K562 (cell line): Measurements from ENCODE around the gene SEPTIN8. TPM values are rescaled to one million over a fixed set of nuclear protein-coding genes. Genes with fewer than 3 reads are reported as not detected.
A peak's percentile ranks its signal among the peaks of the same experiment; 100 is the strongest.

ENCODE experiments used
- ATAC-seq: fragments of 200-7000 bp; cut with Tn5 transposase; 3 replicates; pipeline ENCODE4 v1.9.1; 2020; ENCODE audit warnings: moderate library complexity
- BruUV-seq: library from RNA; stranded (reverse); fragments of 400-500 nt; replicated peaks from 2 replicates; lab custom pipeline; 2021; lab: Mats Ljungman, UMichigan
- CTCF ChIA-PET: fragments of 300-600 bp; formaldehyde crosslinking; extraction: SDS; loops from one replicate; lab custom pipeline; 2021; ENCODE audit warnings: low intra/inter-chr PET ratio; lab: Yijun Ruan, JAX
- POLR2A ChIA-PET: fragments of 300-600, 350-650 bp; sonication (Branson Sonifier 250); formaldehyde crosslinking; extraction: SDS; loops from one replicate; lab custom pipeline; 2021; ENCODE audit warnings: antibody characterized with exemption, inconsistent platforms; lab: Yijun Ruan, JAX
- DNase-seq, 4 experiments: peaks; one replicate each; pipeline versions ENCODE4 v3.0.0 to v3.0.0-alpha.2; 2011 to 2018; ENCODE audit warnings: low spot score in 3 of 4, mixed read lengths in 3 of 4; ENCODE audit errors: extremely low read depth in 1 of 4
- FAIRE-seq: peaks from 2 replicates; lab custom pipeline; 2011; peaks lifted over from hg19 to GRCh38; lab: Jason Lieb, UNC
- H2AFZ ChIP-seq: 2 replicates; pipeline ENCODE4 v1.6.0; 2011; ENCODE audit warnings: low read depth, low read length, control low read depth, inconsistent platforms
- H3K27ac ChIP-seq: fragments of 200-600 bp; 3 replicates; pipeline ENCODE4 v1.8.0; 2011; ENCODE audit warnings: low read depth, mild to moderate bottlenecking, control low read depth, inconsistent platforms, low read length, moderate library complexity, mixed read lengths; ENCODE audit errors: extremely low read depth
- H3K27me3 ChIP-seq, 2 experiments: fragments of 300-600 bp in 1 of 2; 2 replicates in 1 of 2; 3 replicates in 1 of 2; pipeline versions ENCODE4 v1.6.0 to v1.8.0; 2011; ENCODE audit warnings: inconsistent platforms in 2 of 2, low read length in 2 of 2, mild to moderate bottlenecking in 1 of 2, mixed read lengths in 1 of 2, moderate library complexity in 1 of 2; ENCODE audit not compliant: control insufficient read depth in 2 of 2, insufficient read depth in 2 of 2
- H3K36me3 ChIP-seq: fragments of 300-600 bp; 3 replicates; pipeline ENCODE4 v1.8.0; 2011; ENCODE audit warnings: mild to moderate bottlenecking, low read length, inconsistent platforms; ENCODE audit not compliant: control insufficient read depth, insufficient read depth
- H3K4me1 ChIP-seq, 2 experiments: fragments of 200-600 bp in 1 of 2; replicated peaks in 1 of 2; 2 replicates in 1 of 2; 3 replicates in 1 of 2; pipeline versions ENCODE4 v1.5.1 to v1.8.0; 2011; ENCODE audit warnings: inconsistent platforms in 2 of 2, low read length in 2 of 2, mild to moderate bottlenecking in 1 of 2, mixed read lengths in 1 of 2, moderate library complexity in 1 of 2; ENCODE audit not compliant: control insufficient read depth in 2 of 2, insufficient read depth in 2 of 2
- H3K4me2 ChIP-seq: 2 replicates; pipeline ENCODE4 v1.6.1; 2011; ENCODE audit warnings: low read length, control low read depth, inconsistent platforms, mixed read lengths; ENCODE audit not compliant: insufficient read depth
- H3K4me3 ChIP-seq: fragments of 200-600 bp; sonication (generic), shearing (Covaris generic); 2 replicates; pipeline ENCODE4 v1.5.1; 2016; ENCODE audit warnings: control low read depth, inconsistent platforms
- H3K79me2 ChIP-seq: fragments of 200-600 bp; 3 replicates; pipeline ENCODE4 v1.8.0; 2011; ENCODE audit warnings: low read length, inconsistent platforms; ENCODE audit not compliant: control insufficient read depth, insufficient read depth
- H3K9ac ChIP-seq, 2 experiments: 2 replicates each; pipeline versions ENCODE4 v1.6.0 to v1.6.1; 2011; ENCODE audit warnings: low read depth in 2 of 2, low read length in 2 of 2, control low read depth in 1 of 2, inconsistent platforms in 1 of 2, mild to moderate bottlenecking in 1 of 2, mixed read lengths in 1 of 2; ENCODE audit not compliant: insufficient read depth in 1 of 2
- H3K9me1 ChIP-seq: one replicate; pipeline ENCODE4 v1.6.0; 2011; ENCODE audit warnings: inconsistent platforms, mild to moderate bottlenecking, low read length, moderate library complexity; ENCODE audit not compliant: control insufficient read depth, insufficient read depth
- H3K9me3 ChIP-seq: replicated peaks from 2 replicates; pipeline ENCODE4 v1.5.1; 2011; ENCODE audit warnings: low read depth, low read length, inconsistent platforms; ENCODE audit not compliant: control insufficient read depth, insufficient read depth
- H4K20me1 ChIP-seq: replicated peaks from 2 replicates; pipeline ENCODE4 v1.6.1; 2011; ENCODE audit warnings: low read length, inconsistent platforms, mixed read lengths; ENCODE audit not compliant: control insufficient read depth, insufficient read depth
- CBFA2T3 ChIP-seq: fragments of 450-650 bp; IDR thresholded peaks from 2 replicates; pipeline ENCODE4 v1.6.1; 2017
- DACH1 ChIP-seq: fragments of 450-650 bp; IDR thresholded peaks from 2 replicates; pipeline ENCODE4 v1.6.1; 2018; ENCODE audit not compliant: partially characterized antibody
- FUS ChIP-seq: fragments of 200-400 bp; formaldehyde crosslinking; optimal IDR thresholded peaks from 2 replicates; pipeline ENCODE3; 2017; ENCODE audit warnings: low read depth, low read length
- HIVEP1 ChIP-seq: fragments of 250-450 bp; sonication (Bioruptor Pico); IDR thresholded peaks from 2 replicates; pipeline ENCODE4 v1.4.0; 2020; ENCODE audit warnings: mild to moderate bottlenecking
- HOXB6 ChIP-seq: fragments of 250-450 bp; sonication (Bioruptor Pico); IDR thresholded peaks from 2 replicates; pipeline ENCODE4 v1.5.1; 2022; ENCODE audit warnings: mild to moderate bottlenecking, borderline replicate concordance
- MCM7 ChIP-seq, 2 experiments: fragments of 450-650 bp; IDR thresholded peaks; 2 replicates each; pipeline ENCODE4 v1.6.1; 2016 to 2018
- MNT ChIP-seq, 2 experiments: fragments of 450-650 bp; conservative IDR thresholded peaks; 2 replicates each; pipeline ENCODE4 v1.6.1; 2017; ENCODE audit warnings: mild to moderate bottlenecking in 2 of 2, moderate library complexity in 2 of 2
- MXD1 ChIP-seq: fragments of 250-450 bp; sonication (Bioruptor Pico); IDR thresholded peaks from 2 replicates; pipeline ENCODE4 v1.8.0; 2021; ENCODE audit warnings: borderline replicate concordance, mild to moderate bottlenecking, moderate library complexity; ENCODE audit not compliant: poor library complexity, severe bottlenecking
- MYC ChIP-seq, 2 experiments: fragments of 250-450 bp in 1 of 2; sonication (Bioruptor Pico) in 1 of 2; IDR thresholded peaks; 2 replicates each; pipeline versions ENCODE4 v1.5.1 to v1.6.1; 2012 to 2021; ENCODE audit warnings: low read depth in 2 of 2, borderline replicate concordance in 1 of 2, improper control_type of control experiment in 1 of 2, low read length in 1 of 2, mild to moderate bottlenecking in 1 of 2, moderate library complexity in 1 of 2
- NR3C1 ChIP-seq: sonication (generic); formaldehyde crosslinking; IDR thresholded peaks from 2 replicates; pipeline ENCODE4 v1.8.1; 2022; ENCODE audit warnings: missing genetic modification reagents
- RREB1 ChIP-seq: fragments of 250-450 bp; sonication (Bioruptor Pico); IDR thresholded peaks from 2 replicates; pipeline ENCODE4 v1.4.0; 2020
- SMARCA4 ChIP-seq: fragments of 450-650 bp; IDR thresholded peaks from 2 replicates; pipeline ENCODE4 v1.6.1; 2016
- SMARCA5 ChIP-seq: fragments of 450-650 bp; IDR thresholded peaks from 2 replicates; pipeline ENCODE4 v1.6.1; 2016
- SMARCE1 ChIP-seq: fragments of 450-650 bp; IDR thresholded peaks from 2 replicates; pipeline ENCODE4 v1.7.1; 2016; ENCODE audit warnings: mild to moderate bottlenecking
- U2AF1 ChIP-seq: fragments of 200-400 bp; formaldehyde crosslinking; optimal IDR thresholded peaks from 2 replicates; pipeline ENCODE3; 2017; ENCODE audit warnings: mild to moderate bottlenecking, low read depth, low read length, moderate library complexity
- WGBS: fragments of 100-300 bp; shearing (Covaris generic); methylation state at CpG from one replicate; pipeline ENCODE4 v1.1.6; 2016; ENCODE audit warnings: low coverage, mixed read lengths; ENCODE audit not compliant: insufficient coverage; ENCODE audit errors: missing lambda C conversion rate; 5-methylcytosine and 5-hydroxymethylcytosine counted together
- in situ Hi-C: fragments of 300-500 bp; cut with MboI; formaldehyde crosslinking; loops from 4 replicates; pipeline ENCODE4 v1.15.0; 2018; ENCODE audit warnings: inconsistent platforms, mixed read lengths
- intact Hi-C: fragments of 100-400 bp; cut with micrococcal nuclease; formaldehyde crosslinking; loops from 2 replicates; pipeline ENCODE4 v1.14.2; 2022
- polyA plus RNA-seq, 8 experiments: library from polyadenylated mRNA; depleted of rRNA in 4 of 8; stranded (reverse) in 5 of 8; unstranded in 3 of 8; fragments of >200 nt; fragmentation: Nextera tagmentation in 2 of 8; fragmentation: Illumina TruSeq in 1 of 8; extraction: Ambion mirVana in 2 of 8; extraction: Trizol in 1 of 8; gene quantifications; 2 replicates each; pipeline versions ENCODE4 v1.2.1 to v1.2.3, GENCODE V29; 2011 to 2014; ENCODE audit warnings: inconsistent platforms in 1 of 8, missing spikeins in 1 of 8
- total RNA-seq, 7 experiments: library from RNA; depleted of rRNA in 6 of 7; stranded (reverse); fragments of >200 nt in 6 of 7; fragmentation: Illumina TruSeq in 2 of 7; extraction: Trizol in 2 of 7; gene quantifications; 2 replicates each; pipeline versions ENCODE4 v1.2.1 to v1.2.3, GENCODE V29; 2011 to 2021; ENCODE audit warnings: low replicate concordance in 1 of 7

The SEPTIN8 gene
- total and polyA plus RNA-seq, 9 of the 15 experiments (the other 6 are each of a cell fraction or from before 2014, with no cell fraction given): 19.3 to 142 (median 101) TPM

- Histone ChIP-seq H3K9me1 (no peaks in the 10 kb centered on the region), H3K4me1 (peaks cover 0 to 16% of the 10 kb centered on the region in 2 experiments; a peak in 2 of 5 replicates), H3K4me2 (no peak overlapping the region), H3K9me3 (no peaks in the 10 kb centered on the region), H2AFZ (no peak overlapping the region), H3K4me3 (no peak overlapping the region), H3K9ac (0 out of 4 replicates have a peak overlapping the region, but pooled peaks of 1 of the 2 experiments have one; percentile 14), H4K20me1 (no peaks in the 10 kb centered on the region), H3K79me2 (peaks cover 11% of the 10 kb centered on the region), H3K27ac (no peak overlapping the region), H3K36me3 (peaks cover 96% of the 10 kb centered on the region; the same call in 2 of the 3 replicates), H3K27me3 (no peaks in the 10 kb centered on the region)
- ATAC-seq (no peak), FAIRE-seq (no peak), DNase-seq (no peak)
- in situ Hi-C loops (no loop called here), intact Hi-C loops (no loop called here)
- WGBS: 93% methylated on average over 10 of the region's 11 CpGs
- ChIA-PET CTCF (no interaction called here), POLR2A (interaction anchor here (1.4 to 2.3 kb wide), 6 partner anchors 8 to 58 kb away, joined by 5 to 8 read pairs (median 6); no protein-coding TSS in a partner anchor)
- no TSS peak for BruUV-seq
- TF ChIP-seq NR3C1 (CRISPR knock-in tag) (no peak), MCM7 (IDR thresholded peaks at IDR 0.05) (no peak), U2AF1 (no peak), SMARCA5 (no peak), CBFA2T3 (no peak), HOXB6 (CRISPR knock-in tag) (no peak), SMARCE1 (no peak), MNT (conservative IDR thresholded peaks at IDR 0.05) (no peak), DACH1 (no peak), MYC (IDR thresholded peaks at IDR 0.05; ENCODE audit: low read depth, low read length) (no peak), MYC (CRISPR knock-in tag; IDR thresholded peaks at IDR 0.05; ENCODE audit: borderline replicate concordance, low read depth) (no peak), RREB1 (CRISPR knock-in tag) (no peak), SMARCA4 (no peak), FUS (no peak), HIVEP1 (CRISPR knock-in tag) (no peak), MXD1 (no peak)
These were observed 14.6 kb downstream of the SEPTIN8 start for GRCh38 chr5:132762246-132763000.
